ENCODE measurements around the gene FOXP1.

DNA sequence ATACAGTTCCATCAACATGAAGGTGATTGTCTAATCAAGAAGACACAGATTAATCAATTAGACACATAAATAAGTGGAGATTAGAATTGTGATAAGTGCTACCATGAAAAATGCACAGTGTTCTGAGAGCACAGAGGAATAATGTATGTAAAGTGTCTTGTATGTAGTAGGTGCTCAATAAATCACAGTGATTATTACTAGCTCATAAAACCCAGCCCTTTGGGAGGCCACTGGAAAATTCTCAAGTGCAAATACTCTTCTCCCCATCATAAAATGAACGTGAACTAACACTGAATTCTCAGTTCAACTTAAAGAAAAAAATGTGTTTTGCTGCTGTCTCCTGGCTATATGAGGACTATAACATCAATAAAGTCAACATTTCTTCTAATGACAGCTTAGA is 368.2 kb downstream of the FOXP1 start:
- TF ChIP-seq, protein P1, sequence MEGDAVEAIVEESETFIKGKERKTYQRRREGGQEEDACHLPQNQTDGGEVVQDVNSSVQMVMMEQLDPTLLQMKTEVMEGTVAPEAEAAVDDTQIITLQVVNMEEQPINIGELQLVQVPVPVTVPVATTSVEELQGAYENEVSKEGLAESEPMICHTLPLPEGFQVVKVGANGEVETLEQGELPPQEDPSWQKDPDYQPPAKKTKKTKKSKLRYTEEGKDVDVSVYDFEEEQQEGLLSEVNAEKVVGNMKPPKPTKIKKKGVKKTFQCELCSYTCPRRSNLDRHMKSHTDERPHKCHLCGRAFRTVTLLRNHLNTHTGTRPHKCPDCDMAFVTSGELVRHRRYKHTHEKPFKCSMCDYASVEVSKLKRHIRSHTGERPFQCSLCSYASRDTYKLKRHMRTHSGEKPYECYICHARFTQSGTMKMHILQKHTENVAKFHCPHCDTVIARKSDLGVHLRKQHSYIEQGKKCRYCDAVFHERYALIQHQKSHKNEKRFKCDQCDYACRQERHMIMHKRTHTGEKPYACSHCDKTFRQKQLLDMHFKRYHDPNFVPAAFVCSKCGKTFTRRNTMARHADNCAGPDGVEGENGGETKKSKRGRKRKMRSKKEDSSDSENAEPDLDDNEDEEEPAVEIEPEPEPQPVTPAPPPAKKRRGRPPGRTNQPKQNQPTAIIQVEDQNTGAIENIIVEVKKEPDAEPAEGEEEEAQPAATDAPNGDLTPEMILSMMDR (optimal IDR thresholded peaks at IDR 0.05 in 1 of 3, IDR thresholded peaks at IDR 0.05 in 1 of 3, conservative IDR thresholded peaks at IDR 0.05 in 1 of 3; ENCODE audit: extremely low read depth in 1 of 3, insufficient read depth in 2 of 3, low read length in 3 of 3): no peak
- TF ChIP-seq EZH2 (IDR thresholded peaks at IDR 0.05; ENCODE audit: low read length): no peak

Measured in keratinocyte (primary cell).